Measurements from ENCODE around the gene AMPH.
"Not testable (repeated sequence)": the region's sequence is repeated elsewhere in the genome, so short reads cannot be mapped to it uniquely, and the experiment has no call there.

Gene AMPH

GRCh38 chr7:38574086-38574485 lies 57.1 kb downstream of the AMPH start:
- Mint-ChIP-seq H3K4me3 (no peak overlapping the region), H3K4me1 (no peaks in the 10 kb centered on the region), H3K9me3 (peaks cover 9% of the 10 kb centered on the region), H3K27me3 (peaks cover 9% of the 10 kb centered on the region), H3K27ac (no peak overlapping the region), H3K36me3 (no peaks in the 10 kb centered on the region)
- ATAC-seq: no peak

DNA sequence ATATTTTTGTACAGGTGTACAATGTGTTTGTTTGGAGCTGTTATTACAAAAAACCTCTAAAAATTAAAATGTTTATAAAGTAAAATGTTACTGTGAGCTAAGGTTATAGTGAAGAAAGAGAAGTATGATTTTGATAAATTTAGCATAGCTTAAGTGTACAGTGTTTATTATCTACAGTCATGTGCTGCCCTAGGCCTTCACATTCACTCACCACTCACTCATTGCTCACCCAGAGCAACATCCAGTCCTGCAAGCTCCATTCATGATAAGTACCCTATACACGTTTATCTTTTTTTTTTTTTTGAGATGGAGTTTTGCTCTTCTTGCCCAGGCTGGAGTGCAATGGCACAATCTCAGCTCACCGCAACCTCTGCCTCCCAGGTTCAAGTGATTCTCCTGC lies 59.6 kb downstream of the AMPH start:
- H3K27me3 Mint-ChIP-seq, H3K9me3 Mint-ChIP-seq, H3K27ac Mint-ChIP-seq, H3K4me3 Mint-ChIP-seq, H3K36me3 Mint-ChIP-seq, H3K4me1 Mint-ChIP-seq, ATAC-seq: not testable (repeated sequence)

DNA sequence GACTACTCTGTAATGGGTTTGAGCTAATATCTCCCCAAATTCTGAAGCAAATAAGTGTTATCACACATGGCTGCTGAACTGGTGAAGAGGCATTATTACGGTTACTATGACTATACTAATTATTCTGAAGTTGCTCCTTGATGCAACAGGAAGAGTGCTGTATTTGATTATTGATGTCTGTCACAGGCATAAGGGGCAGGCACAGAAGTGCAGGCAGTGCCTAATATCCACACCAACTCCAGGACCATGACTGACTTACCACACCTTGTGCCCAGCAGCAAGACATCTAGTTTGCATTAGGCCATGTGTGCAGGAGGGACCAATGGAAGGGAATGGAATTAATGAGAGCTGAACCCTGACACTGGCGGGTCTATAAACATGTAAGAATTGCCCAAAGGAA lies 62.7 kb downstream of the AMPH start:
- no peak for ATAC-seq
- H3K9me3 Mint-ChIP-seq: no peaks in the 10 kb centered on the region
- no peak overlapping the region for H3K27ac Mint-ChIP-seq
- peaks cover 9% of the 10 kb centered on the region for H3K27me3 Mint-ChIP-seq
- no peaks in the 10 kb centered on the region for H3K36me3 Mint-ChIP-seq
- H3K4me1 Mint-ChIP-seq: no peaks in the 10 kb centered on the region
- H3K4me3 Mint-ChIP-seq: no peak overlapping the region

DNA sequence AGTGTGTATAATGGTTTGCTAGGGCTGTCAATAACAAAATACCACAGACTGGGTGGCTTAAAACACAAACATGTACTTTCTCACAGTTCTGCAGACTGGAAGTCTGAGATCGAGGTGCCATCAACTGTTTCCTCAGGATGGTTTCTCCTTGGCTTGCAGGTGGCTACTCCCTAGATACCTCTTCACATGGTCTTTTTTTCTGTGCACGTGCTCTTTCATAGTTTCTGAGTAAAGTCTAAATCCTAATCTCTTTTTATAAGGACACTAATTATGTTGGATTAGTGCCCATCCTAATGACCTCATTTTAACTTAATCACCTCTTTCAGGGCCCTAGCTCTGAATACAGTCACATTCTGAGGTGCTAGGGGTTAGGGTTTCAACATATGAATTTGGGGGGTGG lies 65.9 kb downstream of the AMPH start:
- peaks cover 19% of the 10 kb centered on the region for H3K27me3 Mint-ChIP-seq
- no peak overlapping the region for H3K4me3 Mint-ChIP-seq
- no peaks in the 10 kb centered on the region for H3K36me3 Mint-ChIP-seq
- no peak for ATAC-seq
- H3K9me3 Mint-ChIP-seq: no peaks in the 10 kb centered on the region
- no peak overlapping the region for H3K27ac Mint-ChIP-seq
- no peaks in the 10 kb centered on the region for H3K4me1 Mint-ChIP-seq

DNA sequence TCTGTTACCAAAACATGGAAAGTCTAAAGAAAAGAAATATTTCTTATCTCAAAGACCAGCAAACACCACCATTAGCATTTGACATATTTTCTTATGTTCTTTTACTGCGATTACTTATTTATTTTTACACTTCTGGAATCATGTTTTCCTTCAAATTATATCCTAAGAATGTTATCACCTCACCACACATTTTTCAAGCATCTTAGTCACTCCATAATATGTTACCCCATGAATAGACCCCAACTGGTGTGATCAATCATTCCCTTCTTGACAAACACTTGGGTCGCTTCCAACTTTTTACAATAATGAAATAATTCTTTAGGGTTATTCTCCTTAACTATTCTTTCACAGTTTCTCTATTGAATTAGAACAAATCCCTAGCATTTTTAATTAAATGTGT lies 67.4 kb downstream of the AMPH start:
- ATAC-seq: no peak
- H3K4me3 Mint-ChIP-seq: no peak overlapping the region
- H3K4me1 Mint-ChIP-seq: no peaks in the 10 kb centered on the region
- H3K27ac Mint-ChIP-seq: no peak overlapping the region
- H3K27me3 Mint-ChIP-seq: peaks cover 19% of the 10 kb centered on the region
- H3K9me3 Mint-ChIP-seq: no peaks in the 10 kb centered on the region
- no peaks in the 10 kb centered on the region for H3K36me3 Mint-ChIP-seq

- no peaks in the 10 kb centered on the region for H3K4me1 Mint-ChIP-seq
- H3K4me3 Mint-ChIP-seq: no peak overlapping the region
- H3K36me3 Mint-ChIP-seq: no peaks in the 10 kb centered on the region
- H3K27ac Mint-ChIP-seq: no peak overlapping the region
- H3K27me3 Mint-ChIP-seq: peaks cover 19% of the 10 kb centered on the region
- H3K9me3 Mint-ChIP-seq: no peaks in the 10 kb centered on the region
- no peak for ATAC-seq
Observed at GRCh38 chr7:38561166-38561565, 70.0 kb downstream of the AMPH start.

DNA sequence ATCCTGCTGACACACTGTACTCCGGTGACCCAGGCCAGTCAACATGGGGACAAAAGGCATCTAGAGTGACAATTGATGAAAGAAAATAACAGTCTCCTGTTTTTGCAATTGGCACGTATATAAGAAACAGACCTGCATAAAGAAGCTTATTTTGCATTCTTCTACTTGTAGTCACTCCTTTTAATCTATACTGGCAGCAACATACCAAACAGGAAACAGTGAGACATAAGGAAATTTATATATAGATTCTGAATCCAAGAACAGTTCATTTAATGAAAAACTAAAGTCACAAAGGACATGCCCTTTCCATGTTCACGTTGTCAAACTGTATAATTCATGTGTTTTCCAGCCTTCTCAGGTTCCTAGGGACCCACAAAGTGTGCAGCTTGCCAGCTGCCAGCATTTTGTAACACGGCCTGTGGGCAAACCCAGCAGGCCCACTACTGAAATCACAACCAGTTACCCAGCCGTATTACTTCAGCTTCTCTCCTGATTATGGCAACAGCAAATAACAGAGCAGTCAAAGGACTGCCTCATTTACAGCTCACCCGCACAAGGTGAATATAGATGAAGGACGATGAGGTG lies 72.3 kb downstream of the AMPH start:
- ATAC-seq: no peak
- Mint-ChIP-seq H3K27ac (no peak overlapping the region), H3K9me3 (no peaks in the 10 kb centered on the region)

DNA sequence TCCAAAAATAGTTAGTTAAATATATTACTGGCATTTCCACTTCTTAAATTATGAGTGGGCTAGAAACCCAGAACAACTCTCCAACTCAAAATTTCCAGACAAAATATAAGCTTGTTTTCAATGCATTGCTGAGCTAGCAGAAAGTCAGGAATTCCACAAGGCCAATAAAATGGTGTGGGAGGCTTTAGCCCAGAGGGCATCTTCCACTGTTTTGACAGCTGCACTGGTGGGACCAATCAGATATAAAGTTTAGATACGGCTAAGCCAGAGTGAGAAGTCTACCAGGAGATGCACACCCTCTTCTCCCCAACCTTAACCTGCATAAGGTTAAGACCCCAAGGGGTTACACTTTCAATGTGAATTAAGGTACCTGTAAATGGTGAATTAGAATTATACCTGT lies 76.6 kb downstream of the AMPH start:
- no peaks in the 10 kb centered on the region for H3K4me1 Mint-ChIP-seq
- no peaks in the 10 kb centered on the region for H3K36me3 Mint-ChIP-seq
- no peaks in the 10 kb centered on the region for H3K27me3 Mint-ChIP-seq
- H3K9me3 Mint-ChIP-seq: no peaks in the 10 kb centered on the region
- no peak overlapping the region for H3K27ac Mint-ChIP-seq
- no peak overlapping the region for H3K4me3 Mint-ChIP-seq
- ATAC-seq: no peak

More for the DNA sequence above, 72.3 kb downstream of the AMPH start:
- Mint-ChIP-seq H3K27me3 (peaks cover 12% of the 10 kb centered on the region), H3K36me3 (no peaks in the 10 kb centered on the region), H3K4me1 (no peaks in the 10 kb centered on the region), H3K4me3 (no peak overlapping the region)

- no peaks in the 10 kb centered on the region for H3K9me3 Mint-ChIP-seq
- H3K4me3 Mint-ChIP-seq: no peak overlapping the region
- peaks cover 19% of the 10 kb centered on the region for H3K27me3 Mint-ChIP-seq
- H3K4me1 Mint-ChIP-seq: no peaks in the 10 kb centered on the region
- no peaks in the 10 kb centered on the region for H3K36me3 Mint-ChIP-seq
- no peak overlapping the region for H3K27ac Mint-ChIP-seq
- no peak for ATAC-seq
Observed at GRCh38 chr7:38550836-38551235, 80.3 kb downstream of the AMPH start.

- H3K9me3 Mint-ChIP-seq: no peaks in the 10 kb centered on the region
- H3K27ac Mint-ChIP-seq: no peak overlapping the region
- H3K4me3 Mint-ChIP-seq: no peak overlapping the region
- ATAC-seq: no peak
- peaks cover 19% of the 10 kb centered on the region for H3K27me3 Mint-ChIP-seq
- no peaks in the 10 kb centered on the region for H3K4me1 Mint-ChIP-seq
- no peaks in the 10 kb centered on the region for H3K36me3 Mint-ChIP-seq
Observed at GRCh38 chr7:38548605-38549004, 82.6 kb downstream of the AMPH start.

DNA sequence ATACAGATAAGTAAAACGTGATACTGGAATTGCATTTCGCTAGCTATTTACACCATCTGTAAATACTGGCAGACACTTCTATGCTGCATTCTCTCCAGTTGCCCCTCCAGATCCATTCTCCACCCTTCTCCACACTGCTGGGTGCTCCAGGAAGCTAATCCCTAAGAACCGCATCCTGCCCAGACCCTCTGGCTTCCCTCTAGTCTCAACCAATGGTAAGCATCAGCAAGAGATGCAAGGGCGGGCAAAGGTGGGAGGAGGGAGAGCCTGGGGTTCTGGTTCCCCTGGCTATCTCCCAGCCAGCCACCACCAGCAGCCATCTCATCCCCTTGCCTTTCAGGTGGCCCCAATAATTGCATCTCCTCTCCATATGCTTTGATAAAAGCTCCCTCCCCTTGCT lies 84.4 kb downstream of the AMPH start:
- Mint-ChIP-seq H3K27me3 (peaks cover 19% of the 10 kb centered on the region), H3K27ac (no peak overlapping the region), H3K36me3 (no peaks in the 10 kb centered on the region), H3K4me1 (no peaks in the 10 kb centered on the region), H3K4me3 (no peak overlapping the region), H3K9me3 (no peaks in the 10 kb centered on the region)
- ATAC-seq: no peak

DNA sequence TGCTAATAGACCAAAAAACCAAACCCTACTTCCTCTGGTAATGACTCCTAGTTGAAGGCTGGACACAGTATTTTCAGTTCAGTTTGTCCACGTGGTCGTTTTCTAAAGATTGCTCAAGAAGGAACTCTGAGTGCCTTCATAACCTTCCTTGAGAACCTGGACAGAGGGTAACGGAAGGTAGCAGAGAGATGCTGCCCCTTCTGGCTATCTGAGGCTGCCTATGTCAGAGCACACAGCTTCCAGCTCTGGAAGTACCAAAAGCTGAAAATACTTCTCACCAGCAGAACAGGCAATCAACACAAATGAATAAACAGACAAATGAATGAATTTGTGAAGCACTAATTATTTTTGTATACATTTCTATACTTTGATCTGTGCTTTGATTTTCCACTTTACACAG lies 85.2 kb downstream of the AMPH start:
- no peaks in the 10 kb centered on the region for H3K9me3 Mint-ChIP-seq
- no peak overlapping the region for H3K4me3 Mint-ChIP-seq
- H3K4me1 Mint-ChIP-seq: no peaks in the 10 kb centered on the region
- no peak for ATAC-seq
- no peak overlapping the region for H3K27ac Mint-ChIP-seq
- H3K27me3 Mint-ChIP-seq: peaks cover 19% of the 10 kb centered on the region
- no peaks in the 10 kb centered on the region for H3K36me3 Mint-ChIP-seq

DNA sequence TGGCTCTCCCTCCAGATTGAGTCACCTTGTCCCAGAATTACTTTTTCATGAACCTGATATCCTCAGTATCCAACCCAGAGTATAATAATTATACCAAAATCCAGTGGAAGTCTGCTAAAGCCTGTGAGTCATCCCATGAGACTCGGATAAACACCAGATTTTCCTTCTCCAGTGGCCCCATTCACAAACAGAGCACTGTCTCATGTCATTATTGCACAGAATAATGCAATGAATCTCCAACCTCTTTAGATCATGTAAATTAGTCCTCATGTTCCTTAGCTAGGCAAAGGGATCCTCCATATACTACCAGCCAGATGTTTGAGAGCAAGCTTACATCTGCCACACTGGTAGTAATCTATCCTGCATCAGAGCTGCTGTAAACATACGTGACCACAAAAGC lies 89.0 kb downstream of the AMPH start:
- Mint-ChIP-seq H3K27me3 (peaks cover 6% of the 10 kb centered on the region), H3K4me3 (no peak overlapping the region), H3K27ac (no peak overlapping the region), H3K36me3 (no peaks in the 10 kb centered on the region), H3K9me3 (no peaks in the 10 kb centered on the region), H3K4me1 (no peaks in the 10 kb centered on the region)
- ATAC-seq: no peak

DNA sequence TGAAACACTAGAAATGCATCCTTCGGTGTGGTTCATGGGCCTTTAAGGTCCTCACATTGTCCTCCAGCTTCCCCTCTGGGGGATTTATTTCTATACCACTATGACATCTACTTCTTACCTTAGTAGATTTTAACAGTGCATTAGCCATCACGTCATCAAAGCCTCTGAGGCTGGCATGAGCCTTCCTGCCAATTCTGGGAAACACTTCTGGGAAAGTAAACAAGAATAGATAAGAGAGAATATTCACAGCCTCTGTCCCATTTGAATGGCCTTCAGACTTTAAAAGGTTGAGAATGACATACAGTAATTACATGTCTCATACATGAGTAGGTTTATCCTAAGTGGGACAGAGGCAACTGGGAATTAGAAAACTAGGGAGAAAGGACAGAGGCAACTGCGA lies 89.7 kb downstream of the AMPH start:
- no peaks in the 10 kb centered on the region for H3K9me3 Mint-ChIP-seq
- H3K27me3 Mint-ChIP-seq: no peaks in the 10 kb centered on the region
- no peaks in the 10 kb centered on the region for H3K4me1 Mint-ChIP-seq
- no peaks in the 10 kb centered on the region for H3K36me3 Mint-ChIP-seq
- H3K27ac Mint-ChIP-seq: no peak overlapping the region
- no peak overlapping the region for H3K4me3 Mint-ChIP-seq
- no peak for ATAC-seq

GRCh38 chr7:38539477-38540081 lies 91.6 kb downstream of the AMPH start:
- no peaks in the 10 kb centered on the region for H3K36me3 Mint-ChIP-seq

GRCh38 chr7:38535073-38535472 lies 96.1 kb downstream of the AMPH start:
- H3K4me1 Mint-ChIP-seq: peaks cover 6% of the 10 kb centered on the region
- H3K27ac Mint-ChIP-seq: no peak overlapping the region
- H3K9me3 Mint-ChIP-seq: no peaks in the 10 kb centered on the region
- no peak for ATAC-seq
- H3K4me3 Mint-ChIP-seq: no peak overlapping the region
- peaks cover 10% of the 10 kb centered on the region for H3K27me3 Mint-ChIP-seq
- H3K36me3 Mint-ChIP-seq: no peaks in the 10 kb centered on the region

More at GRCh38 chr7:38539477-38540081, 91.6 kb downstream of the AMPH start:
- H3K4me1 Mint-ChIP-seq: no peaks in the 10 kb centered on the region
- ATAC-seq: no peak
- H3K27ac Mint-ChIP-seq: no peak overlapping the region
- H3K27me3 Mint-ChIP-seq: no peaks in the 10 kb centered on the region
- no peak overlapping the region for H3K4me3 Mint-ChIP-seq
- H3K9me3 Mint-ChIP-seq: no peaks in the 10 kb centered on the region
